Measurements from ENCODE around the gene PIGV. TPM values are rescaled to one million over a fixed set of nuclear protein-coding genes. Genes with fewer than 3 reads are reported as not detected.

The PIGV gene
- total and polyA plus RNA-seq, 2 donors (not counting 1 experiment from before 2014, with no cell fraction given): 9.2 to 17.4 TPM

DNA sequence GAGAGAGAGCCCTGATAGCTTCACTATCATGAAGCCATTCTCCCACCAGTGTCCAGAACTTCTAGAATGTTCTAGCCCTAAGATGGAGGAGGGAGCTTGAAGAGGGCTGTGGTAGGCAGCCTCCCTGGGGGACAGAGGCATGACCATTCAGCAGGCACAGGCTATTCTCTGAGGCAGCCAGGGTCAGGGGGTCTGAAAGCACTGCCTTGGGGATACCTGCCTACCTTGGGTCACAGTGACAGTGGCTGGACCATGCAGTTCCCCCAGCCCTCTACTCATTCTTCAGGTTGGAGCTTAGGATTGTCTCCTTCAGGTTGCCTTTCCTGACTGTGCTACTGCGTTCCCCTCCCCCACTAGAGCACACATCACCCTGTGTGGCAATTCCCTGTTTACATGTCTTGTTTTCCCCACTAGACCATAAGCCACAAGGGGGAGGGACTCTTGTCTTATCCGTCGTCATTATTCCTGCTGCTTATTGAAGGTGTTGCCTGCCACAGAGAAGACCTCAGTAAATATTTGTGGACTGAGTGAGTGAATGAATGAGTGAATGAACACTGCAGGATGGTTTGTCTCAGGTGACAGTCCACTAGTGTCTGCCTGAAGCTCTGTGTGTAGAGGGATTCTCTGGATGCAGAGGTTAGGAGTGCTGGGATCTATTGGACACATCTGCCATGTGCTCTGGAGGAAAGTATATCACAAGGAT is 43.9 kb downstream of the PIGV start:
- peaks cover 39 to 60% of the 10 kb centered on the region in 2 donors for H3K4me1 ChIP-seq (ENCODE audit: control insufficient read depth in 2 of 2, insufficient read depth in 2 of 2, low read length in 2 of 2)
- peaks cover 16% of the 10 kb centered on the region for H3K79me2 ChIP-seq (ENCODE audit: control insufficient read depth, insufficient read depth, low read length)
- ChIA-PET CTCF (interaction anchor here (0.7 to 10.2 kb wide), 6 partner anchors 8 to 165 kb away, joined by 3 to 153 read pairs (median 12); partner anchors contain the start of gene ZDHHC18), POLR2A (interaction anchor here (0.6 kb wide), 1 partner anchor 175 kb away, joined by 4 read pairs; no protein-coding TSS in a partner anchor)
- H3K9me3 ChIP-seq (ENCODE audit: control extremely low read depth in 1 of 3, control insufficient read depth in 2 of 3, insufficient read depth in 1 of 3, low read length in 2 of 3): no peaks in the 10 kb centered on the region
- no peak overlapping the region for H2AFZ ChIP-seq (ENCODE audit: insufficient read depth, low read depth, low read length, poor library complexity, severe bottlenecking)
- Mint-ChIP-seq H3K4me1 (peaks cover 67% of the 10 kb centered on the region), H3K27me3 (no peaks in the 10 kb centered on the region), H3K9me3 (ENCODE audit: insufficient read depth) (no peaks in the 10 kb centered on the region), H3K4me3 (no peak overlapping the region), H3K27ac (peak overlapping the region; percentile 92)
- peak overlapping the region in 1 of 5 experiments; percentile 28 for H3K4me3 ChIP-seq (ENCODE audit: control extremely low read depth in 1 of 5, extremely low read depth in 1 of 5, insufficient read depth in 1 of 5, low read depth in 2 of 5, low read length in 4 of 5)
- ATAC-seq (ENCODE audit: low read depth) (no peak), DNase-seq (no peak)
- no peaks in the 10 kb centered on the region for H3K27me3 ChIP-seq (replicated peaks in 1 of 4; ENCODE audit: control extremely low read depth in 1 of 4, control insufficient read depth in 3 of 4, insufficient read depth in 4 of 4, low read length in 3 of 4)
- H3K36me3 ChIP-seq (replicated peaks in 1 of 2; ENCODE audit: control extremely low read depth in 1 of 2, control insufficient read depth in 1 of 2, extremely low read depth in 1 of 2, insufficient read depth in 2 of 2, low read length in 1 of 2): peaks cover 1 to 26% of the 10 kb centered on the region in 2 experiments
- intact Hi-C loops (cut with micrococcal nuclease): loop anchor here (2.0 kb wide), 2 partner anchors 21 to 33 kb away; no protein-coding TSS in a partner anchor
- H3K4me2 ChIP-seq (replicated peaks; ENCODE audit: low read depth, low read length, poor library complexity, severe bottlenecking): no peak overlapping the region
- peak overlapping the region in 1 of 2 donors; percentile 25 for H3K27ac ChIP-seq (ENCODE audit: low read length in 2 of 2)
- TF ChIP-seq CTCF (IDR thresholded peaks at IDR 0.05): no peak
- no peak for TF ChIP-seq EZH2 (IDR thresholded peaks at IDR 0.05; ENCODE audit: borderline replicate concordance, insufficient read depth, low read depth, low read length, poor library complexity, severe bottlenecking)
- H4K20me1 ChIP-seq (ENCODE audit: control insufficient read depth, insufficient read depth, low read length, poor library complexity, severe bottlenecking): peaks cover 9% of the 10 kb centered on the region
- no peak overlapping the region for H3K9ac ChIP-seq (ENCODE audit: low read length)
- no CpG with 5 or more reads among the region's 3 CpGs for WGBS (ENCODE audit: insufficient coverage)
